AG08395 (cell line): Measurements from ENCODE around the gene SPEG.

Source experiments
- DNase-seq: peaks from one replicate; pipeline ENCODE4 v3.0.0; 2012; ENCODE audit warnings: mixed read lengths, low spot score

Gene SPEG

DNA sequence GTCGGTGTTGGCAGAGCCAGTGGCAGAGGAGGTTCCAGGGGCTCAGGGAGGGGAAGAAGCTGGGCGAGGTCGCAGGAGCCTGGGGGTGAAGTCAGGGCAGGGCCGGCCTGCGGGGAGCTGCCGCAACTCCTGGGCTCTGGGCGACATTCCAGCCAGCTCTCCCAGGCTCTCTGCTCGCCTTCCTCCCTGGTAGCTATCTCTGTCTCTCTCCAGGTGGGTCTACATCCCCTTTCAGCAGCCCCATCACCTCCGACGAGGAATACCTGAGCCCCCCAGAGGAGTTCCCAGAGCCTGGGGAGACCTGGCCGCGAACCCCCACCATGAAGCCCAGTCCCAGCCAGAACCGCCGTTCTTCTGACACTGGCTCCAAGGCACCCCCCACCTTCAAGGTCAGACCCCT is 27.0 kb downstream of the SPEG start:
- no peak for DNase-seq

DNA sequence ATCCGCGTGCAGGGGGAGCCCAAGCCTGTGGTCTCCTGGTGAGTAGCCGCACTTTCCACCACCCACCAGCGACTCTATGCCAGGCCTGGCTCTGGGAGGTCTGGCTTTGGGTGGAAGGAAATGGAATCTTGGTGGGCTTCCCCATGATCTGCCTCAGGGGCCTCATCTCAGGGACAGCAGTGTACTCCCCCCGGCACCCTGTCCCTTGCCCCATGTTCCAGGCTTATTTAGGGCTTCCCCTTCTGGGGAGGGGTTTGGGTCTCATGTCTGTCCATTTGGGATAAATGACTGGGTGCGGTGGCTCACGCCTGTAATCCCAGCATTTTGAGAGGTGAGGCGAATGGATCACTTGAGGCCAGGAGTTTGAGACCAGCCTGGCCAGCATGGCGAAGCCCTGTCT is 27.7 kb downstream of the SPEG start:
- no peak for DNase-seq

DNA sequence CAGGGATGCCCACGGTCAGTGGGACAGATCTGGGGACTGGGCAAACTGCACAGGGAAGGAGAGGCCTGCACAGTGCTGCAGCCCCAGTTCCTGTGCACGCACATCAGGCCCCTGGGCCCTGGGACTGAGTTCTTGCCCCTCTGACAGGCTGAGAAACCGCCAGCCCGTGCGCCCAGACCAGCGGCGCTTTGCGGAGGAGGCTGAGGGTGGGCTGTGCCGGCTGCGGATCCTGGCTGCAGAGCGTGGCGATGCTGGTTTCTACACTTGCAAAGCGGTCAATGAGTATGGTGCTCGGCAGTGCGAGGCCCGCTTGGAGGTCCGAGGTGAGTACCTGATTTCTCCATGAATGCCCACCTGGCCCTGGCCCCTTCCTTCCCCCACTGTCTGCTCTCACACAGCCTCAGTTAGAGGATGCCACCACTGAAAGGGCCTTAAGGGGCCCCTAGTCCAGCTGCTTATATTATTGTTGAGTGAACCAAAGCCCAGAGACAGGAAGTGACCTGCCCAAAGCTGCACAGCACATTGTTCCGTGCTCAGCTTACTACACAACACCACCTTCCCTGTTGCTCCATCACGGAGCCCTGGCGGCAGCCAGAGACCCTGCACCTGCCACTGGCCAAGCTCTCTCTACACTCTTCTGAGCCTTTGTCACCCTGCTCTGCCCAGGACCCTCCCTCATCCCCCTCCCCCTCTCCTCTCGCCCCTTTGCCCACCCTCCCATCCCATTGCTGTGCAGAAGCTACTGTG is 29.8 kb downstream of the SPEG start:
- no peak for DNase-seq

DNA sequence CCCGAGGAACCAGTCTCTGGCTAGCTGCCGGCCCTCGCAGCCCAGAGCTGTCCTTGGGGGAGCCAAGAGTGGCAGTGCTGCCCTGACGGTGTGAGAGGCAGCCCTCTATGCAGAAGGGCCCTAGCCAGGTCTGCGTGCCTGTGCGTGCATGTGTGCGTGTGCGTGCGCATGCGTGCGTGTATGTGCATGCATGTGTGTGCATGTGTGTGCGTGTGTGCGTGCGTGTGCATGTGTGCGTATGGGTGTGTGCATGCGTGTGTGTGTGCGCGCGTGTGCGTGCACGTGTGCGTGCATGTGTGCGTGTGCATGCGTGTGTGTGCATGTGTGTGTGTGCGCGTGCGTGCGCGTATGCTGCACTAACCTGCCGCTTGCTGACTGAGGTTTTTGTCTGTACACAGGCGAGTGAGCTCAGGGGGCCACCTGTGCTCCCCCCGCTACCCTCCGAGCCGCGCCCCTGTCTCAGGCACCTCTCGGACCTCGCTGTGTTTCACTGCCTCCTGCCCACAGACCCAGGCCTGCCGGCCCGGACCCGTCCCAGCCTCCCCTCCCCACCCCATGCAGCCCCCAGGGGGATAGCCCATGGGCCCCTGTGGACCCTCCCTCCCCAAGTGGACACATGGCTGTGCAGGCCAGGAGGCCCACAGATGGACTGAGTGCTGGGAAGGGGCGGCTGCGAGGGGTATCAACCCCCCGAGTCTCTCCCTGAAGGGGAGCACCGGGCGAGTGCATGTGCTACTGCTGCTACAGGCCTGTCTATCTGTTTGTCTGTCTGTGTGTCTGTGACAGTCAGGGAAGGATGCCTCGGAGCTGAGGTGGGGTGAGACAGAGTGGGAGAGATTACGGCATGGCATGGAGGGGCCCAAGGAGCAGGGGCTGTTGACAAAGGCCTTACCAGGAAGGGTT is 31.3 kb downstream of the SPEG start:
- no peak for DNase-seq

DNA sequence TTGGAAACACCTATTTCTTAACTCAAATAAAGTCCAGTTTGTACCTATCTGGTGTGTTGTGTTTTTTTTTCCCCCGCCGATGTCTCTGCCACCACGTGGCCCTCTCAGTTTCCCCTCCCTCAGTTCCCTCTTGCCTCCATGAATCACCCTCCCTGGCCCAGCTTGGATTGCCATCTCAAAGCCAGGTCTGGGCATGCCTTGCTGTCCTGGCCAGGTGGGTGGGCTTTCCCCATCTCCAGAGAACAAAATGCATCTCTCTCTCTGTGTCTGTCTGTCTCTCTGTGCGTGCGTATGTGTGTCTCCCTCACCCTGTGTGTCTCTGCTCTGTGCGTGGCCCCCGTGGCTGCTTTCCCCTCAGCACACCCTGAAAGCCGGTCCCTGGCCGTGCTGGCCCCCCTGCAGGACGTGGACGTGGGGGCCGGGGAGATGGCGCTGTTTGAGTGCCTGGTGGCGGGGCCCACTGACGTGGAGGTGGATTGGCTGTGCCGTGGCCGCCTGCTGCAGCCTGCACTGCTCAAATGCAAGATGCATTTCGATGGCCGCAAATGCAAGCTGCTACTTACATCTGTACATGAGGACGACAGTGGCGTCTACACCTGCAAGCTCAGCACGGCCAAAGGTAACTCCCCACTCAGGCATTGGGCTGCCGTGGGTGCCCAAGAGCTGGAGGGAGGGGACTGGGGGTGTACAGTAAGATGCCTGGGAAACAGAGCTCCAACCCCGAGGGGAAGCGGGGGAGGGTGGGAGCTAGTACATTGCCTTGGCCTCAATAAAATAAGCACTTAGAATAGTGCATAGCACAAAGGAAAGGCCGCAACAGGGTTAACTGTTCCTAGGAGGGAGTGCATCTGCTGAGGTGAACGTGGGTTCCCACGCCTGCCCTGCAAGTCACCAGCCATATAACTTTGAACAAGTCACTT is 32.4 kb downstream of the SPEG start:
- no peak for DNase-seq

DNA sequence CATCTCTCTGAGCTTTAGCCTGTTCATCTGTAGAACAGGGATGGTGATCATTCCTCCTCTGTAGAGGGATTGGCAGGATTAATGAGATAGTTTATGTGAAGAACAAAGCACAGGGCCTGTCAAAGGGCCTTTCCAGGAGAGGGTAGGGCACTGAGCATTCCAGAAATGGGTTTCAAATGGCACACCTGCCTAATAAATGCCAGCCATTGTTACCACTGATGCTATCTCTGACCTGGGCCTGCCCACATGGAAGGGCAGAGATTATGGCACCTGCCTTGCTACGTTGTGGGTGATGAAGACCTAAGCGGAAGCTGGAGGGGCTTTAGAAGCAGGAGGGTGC is 33.1 kb downstream of the SPEG start:
- DNase-seq = no peak

DNA sequence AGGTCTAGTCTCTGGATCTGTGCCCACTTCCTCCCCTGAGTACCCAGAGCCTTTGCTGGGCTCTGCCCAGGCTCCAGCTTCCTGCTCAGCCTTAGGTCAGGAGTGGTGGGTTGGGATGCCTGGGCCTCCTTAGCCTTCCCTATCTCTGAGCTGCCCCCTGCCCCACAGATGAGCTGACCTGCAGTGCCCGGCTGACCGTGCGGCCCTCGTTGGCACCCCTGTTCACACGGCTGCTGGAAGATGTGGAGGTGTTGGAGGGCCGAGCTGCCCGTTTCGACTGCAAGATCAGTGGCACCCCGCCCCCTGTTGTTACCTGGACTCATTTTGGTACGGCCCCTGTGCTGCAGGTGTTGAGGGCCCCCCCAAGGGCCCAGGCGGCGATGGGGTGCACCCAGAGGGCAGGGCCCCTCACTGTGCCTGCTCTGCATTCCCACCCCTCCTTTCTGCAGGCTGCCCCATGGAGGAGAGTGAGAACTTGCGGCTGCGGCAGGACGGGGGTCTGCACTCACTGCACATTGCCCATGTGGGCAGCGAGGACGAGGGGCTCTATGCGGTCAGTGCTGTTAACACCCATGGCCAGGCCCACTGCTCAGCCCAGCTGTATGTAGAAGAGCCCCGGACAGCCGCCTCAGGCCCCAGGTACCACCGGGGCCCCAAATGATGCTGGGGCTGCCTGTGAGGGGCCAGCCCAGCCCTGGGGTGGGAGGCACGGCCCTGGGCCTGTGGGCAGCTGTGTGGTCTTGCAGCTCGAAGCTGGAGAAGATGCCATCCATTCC is 34.0 kb downstream of the SPEG start:
- no peak for DNase-seq

DNA sequence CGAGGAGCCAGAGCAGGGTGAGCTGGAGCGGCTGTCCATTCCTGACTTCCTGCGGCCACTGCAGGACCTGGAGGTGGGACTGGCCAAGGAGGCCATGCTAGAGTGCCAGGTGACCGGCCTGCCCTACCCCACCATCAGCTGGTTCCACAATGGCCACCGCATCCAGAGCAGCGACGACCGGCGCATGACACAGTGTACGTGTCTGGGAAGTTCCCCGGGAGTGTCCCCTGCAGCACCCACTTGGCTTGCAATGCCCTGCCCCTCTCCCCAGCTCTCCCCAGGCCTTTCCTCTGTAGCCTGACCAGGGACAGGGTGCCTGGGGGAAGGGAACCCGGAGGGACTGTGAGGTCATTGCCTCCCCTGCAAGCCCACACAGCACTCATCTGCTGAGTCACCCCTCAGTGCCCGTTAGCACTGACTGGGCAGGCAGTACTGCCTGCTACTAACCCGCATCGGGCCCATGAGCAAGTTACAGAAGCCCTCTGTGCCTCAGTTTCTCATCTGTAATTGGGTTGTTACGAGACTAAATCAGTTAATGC is 34.6 kb downstream of the SPEG start:
- peak; percentile 91 for DNase-seq

DNA sequence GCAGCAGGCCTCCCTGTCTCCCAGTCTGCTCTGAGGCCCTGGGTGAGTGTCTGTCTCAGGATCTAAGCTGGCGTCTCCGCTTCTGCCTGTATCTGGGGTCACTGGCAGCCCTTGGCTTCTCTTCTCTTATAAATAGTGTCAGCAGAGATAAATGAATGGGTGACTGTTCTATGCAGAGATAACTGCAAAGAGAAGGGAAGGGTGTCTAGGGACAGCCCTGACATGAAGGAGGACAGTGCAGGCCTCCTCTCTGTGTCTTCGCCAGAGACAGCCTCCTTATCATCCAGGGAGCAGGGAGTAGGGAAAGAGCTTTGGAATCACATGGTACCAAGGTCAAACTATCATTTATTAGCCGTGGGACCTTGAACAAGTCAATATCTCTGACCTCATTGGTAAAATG is 35.8 kb downstream of the SPEG start:
- no peak for DNase-seq

DNA sequence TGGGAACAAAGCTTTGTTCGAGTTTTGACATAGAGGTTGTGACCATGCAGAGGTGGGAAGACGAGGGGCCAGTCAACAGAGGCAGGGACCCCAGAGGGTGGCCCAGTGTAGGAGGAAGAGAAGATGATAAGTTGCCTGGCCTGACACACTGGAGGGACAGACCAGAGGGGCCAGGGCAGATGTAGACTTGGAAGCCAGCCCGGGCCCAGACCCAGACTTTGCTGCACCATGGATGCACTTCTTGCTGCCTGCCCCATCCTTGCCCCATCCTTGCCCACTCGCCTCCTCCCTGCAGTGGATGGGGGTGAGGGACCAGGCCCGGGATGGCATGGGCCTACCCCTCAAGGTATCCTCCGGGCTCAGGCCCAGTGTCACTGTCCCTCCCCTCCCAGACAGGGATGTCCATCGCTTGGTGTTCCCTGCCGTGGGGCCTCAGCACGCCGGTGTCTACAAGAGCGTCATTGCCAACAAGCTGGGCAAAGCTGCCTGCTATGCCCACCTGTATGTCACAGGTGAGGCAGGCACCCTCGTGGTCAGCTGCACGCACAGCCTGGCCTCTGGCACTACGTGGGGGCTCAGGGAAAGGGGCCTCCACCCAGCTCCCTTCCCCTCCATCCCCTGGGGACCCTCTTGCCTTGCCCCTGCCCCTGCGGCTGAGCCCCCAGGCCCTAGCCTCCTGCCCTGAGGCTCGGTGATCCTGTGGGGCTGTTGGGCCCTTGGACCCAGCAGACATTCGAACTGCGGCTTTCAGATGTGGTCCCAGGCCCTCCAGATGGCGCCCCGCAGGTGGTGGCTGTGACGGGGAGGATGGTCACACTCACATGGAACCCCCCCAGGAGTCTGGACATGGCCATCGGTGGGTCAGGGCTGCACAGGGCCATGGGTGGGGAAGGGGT is 37.1 kb downstream of the SPEG start:
- DNase-seq = no peak

DNA sequence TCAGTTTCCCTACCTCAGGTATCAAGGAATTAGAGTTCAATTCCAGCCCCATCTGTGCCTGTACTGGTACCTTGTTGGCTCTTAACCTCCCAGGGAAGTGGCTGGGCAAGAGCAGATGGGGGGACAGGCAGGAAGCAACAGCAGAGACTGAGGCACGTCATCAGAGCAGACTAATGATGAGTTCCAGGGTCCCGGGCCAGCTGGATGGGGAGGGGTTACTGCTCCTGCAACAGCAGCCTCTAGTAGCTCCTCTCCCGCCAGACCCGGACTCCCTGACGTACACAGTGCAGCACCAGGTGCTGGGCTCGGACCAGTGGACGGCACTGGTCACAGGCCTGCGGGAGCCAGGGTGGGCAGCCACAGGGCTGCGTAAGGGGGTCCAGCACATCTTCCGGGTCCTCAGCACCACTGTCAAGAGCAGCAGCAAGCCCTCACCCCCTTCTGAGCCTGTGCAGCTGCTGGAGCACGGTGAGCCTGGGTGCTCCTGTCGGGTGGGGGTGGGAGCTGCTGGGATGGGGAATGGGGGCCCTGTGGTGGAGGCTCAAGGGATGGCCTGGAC is 38.1 kb downstream of the SPEG start:
- no peak for DNase-seq

DNA sequence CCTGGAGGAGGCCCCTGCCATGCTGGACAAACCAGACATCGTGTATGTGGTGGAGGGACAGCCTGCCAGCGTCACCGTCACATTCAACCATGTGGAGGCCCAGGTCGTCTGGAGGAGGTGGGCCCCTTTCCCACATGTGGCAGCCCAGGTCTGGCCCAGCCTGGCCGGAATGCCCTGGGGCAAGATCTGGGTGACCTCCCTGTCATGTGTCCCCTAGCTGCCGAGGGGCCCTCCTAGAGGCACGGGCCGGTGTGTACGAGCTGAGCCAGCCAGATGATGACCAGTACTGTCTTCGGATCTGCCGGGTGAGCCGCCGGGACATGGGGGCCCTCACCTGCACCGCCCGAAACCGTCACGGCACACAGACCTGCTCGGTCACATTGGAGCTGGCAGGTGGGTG is 38.9 kb downstream of the SPEG start:
- no peak for DNase-seq

DNA sequence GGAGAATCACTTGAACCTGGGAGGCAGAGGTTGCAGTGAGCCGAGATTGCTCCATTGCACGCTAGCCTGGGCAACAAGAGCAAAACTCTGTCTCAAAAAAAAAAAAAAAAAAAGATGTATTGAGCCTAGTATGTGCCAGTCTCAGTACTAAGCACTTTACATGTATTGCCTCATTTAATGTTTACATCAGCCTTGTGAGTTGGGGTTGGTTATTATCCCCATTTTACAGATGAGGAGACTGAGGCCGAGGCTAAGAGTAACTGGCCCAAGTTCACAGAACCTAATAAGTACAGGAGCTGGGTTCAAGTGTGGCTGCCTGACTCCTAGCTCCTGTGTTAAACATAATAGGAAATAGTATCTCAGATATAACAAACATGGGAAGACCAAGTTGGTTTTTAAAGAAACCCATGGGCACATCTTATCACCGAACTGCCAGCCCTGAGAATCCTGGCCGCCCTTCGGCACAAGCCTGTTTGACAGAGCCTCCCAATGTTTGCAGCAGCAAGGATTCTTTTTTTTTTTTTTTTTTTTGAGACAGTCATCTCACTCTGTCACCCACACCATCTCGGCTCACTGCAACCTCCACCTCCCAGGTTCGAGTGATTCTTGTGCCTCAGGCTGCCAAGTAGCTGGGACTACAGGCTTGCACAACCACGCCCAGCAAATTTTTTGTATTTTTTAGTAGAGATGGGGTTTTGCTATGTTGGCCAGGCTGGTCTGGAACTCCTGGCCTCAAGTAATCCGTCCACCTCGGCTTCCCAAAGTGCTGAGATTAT is 39.8 kb downstream of the SPEG start:
- DNase-seq = no peak

DNA sequence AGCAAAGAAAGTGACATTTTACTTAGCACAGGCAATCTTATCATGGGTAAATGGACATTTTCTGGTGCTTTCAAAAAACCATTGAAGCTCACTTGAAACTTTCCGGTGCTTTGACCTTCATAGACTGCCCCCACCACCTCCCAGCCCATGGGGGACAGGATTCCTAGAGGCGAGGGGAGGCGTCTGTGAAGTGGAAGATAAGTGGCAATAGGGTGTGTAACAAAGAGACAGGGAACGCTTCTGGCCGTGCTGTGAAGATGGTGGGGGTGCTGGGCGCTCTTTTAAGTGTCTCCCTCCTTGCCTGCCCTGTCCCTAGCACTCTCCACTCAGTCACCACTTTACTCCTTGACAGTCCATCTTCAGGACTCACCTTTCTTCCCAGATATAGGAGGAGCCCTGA is 40.6 kb downstream of the SPEG start:
- no peak for DNase-seq

DNA sequence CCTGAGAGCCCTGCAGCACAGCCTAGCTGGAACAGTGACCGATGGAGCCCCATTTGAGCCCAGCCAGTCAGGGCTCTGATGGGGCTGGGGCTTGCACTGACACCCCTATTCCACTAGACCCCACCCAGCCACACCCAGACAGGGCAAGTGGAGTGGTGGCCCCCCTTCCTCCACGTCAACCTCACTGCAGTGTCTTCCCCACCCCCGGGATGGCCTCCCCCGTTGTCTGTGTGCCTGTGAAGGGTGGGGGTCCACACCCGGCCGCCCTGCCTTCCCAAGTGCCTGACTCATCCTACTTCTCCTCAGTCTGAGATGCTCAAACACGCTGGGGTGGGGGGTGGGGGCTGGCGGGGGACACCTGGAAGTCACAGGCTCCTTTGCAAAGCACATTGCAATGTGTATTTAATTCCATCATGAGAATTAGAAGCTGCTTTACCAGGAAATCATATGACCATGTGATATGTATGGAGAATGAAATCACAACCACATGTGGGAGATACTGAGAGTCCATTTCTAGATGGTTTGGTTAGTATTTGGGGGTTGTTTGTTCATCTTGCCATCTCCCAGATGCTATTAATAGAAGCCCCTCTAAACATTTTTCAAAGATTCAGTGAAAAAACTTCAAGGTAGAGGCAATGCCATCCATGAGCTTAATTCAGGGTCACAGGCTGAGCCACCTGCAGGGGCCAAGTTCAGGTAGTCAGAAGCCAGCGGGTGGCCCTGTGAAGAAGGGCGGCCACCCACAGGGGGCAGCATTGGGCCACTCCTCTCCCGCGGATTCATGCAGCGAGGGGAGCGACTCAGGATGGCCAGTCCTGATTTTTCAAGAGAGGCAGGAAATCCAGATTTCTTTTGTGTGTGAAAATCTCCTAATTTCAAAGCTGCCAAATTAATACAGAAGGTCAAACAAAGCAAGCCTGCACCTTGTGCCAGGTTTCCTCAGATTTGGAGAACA is 41.3 kb downstream of the SPEG start:
- DNase-seq = peak; percentile 45

DNA sequence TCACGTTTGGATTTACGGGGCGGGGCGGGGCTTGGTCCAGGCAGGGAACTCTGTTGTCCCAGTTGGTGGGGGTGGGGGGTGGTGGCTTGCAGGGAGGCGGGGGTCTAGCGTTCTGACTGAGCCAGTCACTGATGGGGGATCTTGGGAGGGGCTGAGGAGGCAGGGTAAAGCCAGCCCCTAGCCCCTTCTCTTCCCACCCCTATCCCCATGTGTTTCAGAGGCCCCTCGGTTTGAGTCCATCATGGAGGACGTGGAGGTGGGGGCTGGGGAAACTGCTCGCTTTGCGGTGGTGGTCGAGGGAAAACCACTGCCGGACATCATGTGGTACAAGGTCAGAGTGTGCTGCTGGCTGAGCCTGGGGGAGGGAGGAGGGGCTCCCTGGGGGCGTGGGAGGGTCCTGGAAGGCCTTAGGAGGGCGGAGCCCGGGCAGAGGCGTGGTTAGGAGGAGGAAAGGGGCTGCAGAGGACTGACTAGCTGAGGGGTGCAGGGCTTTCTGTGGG is 42.1 kb downstream of the SPEG start:
- DNase-seq = no peak

DNA sequence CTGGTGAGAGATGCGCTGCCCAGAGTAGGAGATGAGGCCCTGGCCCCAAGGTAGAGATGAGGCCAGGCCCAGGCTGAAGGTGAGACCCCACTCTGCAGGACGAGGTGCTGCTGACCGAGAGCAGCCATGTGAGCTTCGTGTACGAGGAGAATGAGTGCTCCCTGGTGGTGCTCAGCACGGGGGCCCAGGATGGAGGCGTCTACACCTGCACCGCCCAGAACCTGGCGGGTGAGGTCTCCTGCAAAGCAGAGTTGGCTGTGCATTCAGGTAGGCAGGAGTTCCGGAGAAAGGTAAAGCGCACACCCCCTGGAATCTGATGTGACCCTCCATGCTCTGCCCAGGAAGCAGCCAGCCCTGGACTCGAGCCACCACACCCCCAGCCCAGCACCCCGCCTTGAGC is 42.5 kb downstream of the SPEG start:
- no peak for DNase-seq

DNA sequence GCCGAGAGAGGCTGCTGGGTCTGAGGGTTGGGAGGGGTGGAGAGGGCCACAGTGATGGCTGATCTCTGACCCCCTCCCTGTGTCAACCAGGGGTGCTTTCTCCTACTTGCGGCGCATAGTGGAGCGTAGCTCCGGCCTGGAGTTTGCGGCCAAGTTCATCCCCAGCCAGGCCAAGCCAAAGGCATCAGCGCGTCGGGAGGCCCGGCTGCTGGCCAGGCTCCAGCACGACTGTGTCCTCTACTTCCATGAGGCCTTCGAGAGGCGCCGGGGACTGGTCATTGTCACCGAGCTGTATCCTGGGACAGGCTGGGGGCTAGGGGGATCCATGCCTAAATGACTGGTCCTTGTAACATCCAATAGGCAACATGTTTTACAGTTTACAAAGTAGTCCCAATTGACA is 43.2 kb downstream of the SPEG start:
- no peak for DNase-seq
